Stimulated activated naive CD4-positive, alpha-beta T cell (primary cell): Measurements from ENCODE around the gene ATG3.
"Not testable (repeated sequence)": the region's sequence is repeated elsewhere in the genome, so short reads cannot be mapped to it uniquely, and the experiment has no call there.

Source experiments
- DNase-seq, 6 experiments: peaks; one replicate each; lab custom pipeline; 2025; lab: John Stamatoyannopoulos, UW

The ATG3 gene

GRCh38 chr3:112498914-112499711 lies 62.6 kb downstream of the ATG3 start, which contains the start of gene BTLA:
Gene BTLA (minus strand): TSS chr3:112499472. CDS start chr3:112499358, 114 bp downstream.
- DNase-seq = peak in 4 of 6 experiments; percentile 4 to 71 (median 48)

GRCh38 chr3:112497897-112498548 lies 63.7 kb downstream of the ATG3 start:
- DNase-seq = peak in 1 of 6 experiments; percentile 21

DNA sequence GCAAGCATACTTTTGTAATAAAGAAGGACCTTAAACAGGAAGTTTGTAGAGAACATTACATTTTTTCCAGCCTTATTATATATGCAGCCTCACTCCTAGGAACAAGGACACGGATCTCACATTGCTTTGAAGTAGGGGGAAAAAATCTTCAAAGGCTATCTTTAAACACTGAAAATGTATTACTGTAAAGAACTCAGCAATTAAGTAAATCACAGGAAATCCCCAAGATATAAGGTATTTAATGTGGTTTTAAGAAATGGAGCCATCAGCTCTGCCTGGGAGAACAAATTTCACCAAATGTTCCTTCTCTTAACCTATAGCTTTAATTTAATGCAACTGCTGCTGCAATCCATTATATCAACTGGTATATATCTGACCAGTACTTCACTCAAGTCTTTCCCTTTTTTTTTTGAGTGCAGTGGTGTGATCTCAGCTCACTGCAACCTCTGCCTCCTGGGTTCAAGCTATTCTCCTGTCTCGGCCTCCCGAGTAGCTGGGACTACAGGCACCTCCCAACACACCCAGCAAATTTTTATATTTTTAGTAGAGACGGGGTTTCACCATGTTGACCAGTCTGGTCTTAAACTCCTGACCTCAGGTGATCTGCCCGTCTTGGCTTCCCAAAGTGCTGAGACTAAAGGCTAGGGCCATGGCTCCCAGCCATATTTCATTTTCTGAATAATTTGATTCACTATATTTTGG lies 65.2 kb downstream of the ATG3 start:
- DNase-seq = peak in 2 of 6 experiments; percentile 15 to 29

DNA sequence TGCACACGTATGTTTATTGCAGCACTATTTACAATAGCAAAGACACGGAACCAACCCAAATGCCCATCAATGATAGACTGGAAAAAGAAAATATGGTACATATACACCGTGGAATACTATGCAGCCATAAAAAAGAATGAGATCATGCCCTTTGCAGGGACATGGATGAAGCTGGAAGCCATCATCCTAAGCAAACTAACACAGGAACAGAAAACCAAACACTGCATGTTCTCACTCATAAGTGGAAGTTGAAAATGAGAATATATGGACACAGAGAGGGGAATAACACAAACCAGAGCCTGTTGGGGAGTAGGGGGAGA lies 67.4 kb downstream of the ATG3 start:
- DNase-seq = not testable (repeated sequence)

- no peak for DNase-seq
These were observed 69.6 kb downstream of the ATG3 start for GRCh38 chr3:112492124-112492523.

- DNase-seq = no peak
These were observed 70.4 kb downstream of the ATG3 start for GRCh38 chr3:112491373-112491772.

DNA sequence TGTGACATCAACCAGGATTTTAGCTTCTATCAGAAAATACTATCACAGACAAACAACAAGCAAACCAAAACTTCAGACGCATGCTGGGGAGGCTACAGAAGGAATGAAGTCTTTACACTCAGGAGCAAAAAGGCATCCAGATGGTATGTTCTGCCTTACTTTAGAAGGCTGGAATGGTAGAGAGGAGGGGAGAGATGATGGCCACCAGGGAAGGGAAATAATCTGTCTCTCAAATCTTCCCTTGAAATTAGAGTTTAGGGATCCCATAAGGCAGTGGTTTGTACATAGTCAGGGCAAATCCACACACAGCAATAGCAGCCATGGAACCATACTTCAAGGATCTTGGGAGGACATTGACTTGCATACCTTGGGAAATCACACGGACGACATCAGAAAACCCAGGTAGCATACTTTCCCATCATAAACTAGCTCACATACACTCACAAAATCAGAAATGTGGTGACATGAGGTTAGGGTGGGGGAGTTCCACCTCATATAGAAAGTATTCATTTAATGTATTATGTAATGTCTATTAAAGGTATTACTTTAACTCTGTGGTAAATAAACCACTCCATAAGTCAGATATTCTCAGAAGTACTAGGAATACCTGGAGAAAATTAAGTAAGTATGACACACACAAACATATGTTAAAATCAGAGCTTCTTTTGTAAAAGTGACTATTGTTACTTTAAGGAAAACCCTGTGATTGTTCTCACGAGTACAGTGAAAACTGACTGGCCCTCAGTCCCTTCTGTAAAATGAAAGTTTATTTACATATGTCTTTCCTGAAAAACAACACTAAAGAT lies 71.9 kb downstream of the ATG3 start:
- DNase-seq = no peak

- DNase-seq = no peak
These were observed 74.8 kb downstream of the ATG3 start for GRCh38 chr3:112486811-112487505.

DNA sequence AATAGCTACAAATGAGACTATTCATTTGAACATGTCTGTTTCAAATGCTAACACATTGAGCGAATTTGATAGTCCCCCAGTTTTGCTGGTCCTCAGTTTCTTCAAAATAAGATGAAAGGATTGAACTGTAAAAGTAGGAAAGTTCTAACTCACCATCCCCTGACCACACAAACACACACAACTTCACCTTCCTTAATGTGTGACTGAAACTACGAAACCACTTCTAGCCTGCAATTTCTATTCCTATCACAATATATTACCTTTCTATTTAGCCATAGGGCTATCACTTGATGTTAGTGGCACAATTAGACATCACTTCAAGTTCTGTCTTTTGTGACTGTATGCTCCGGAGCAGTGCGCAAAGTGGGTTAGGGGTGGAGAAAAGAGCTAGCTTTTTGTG lies 77.4 kb downstream of the ATG3 start:
- DNase-seq = no peak

- no peak for DNase-seq
These were observed 79.1 kb downstream of the ATG3 start for GRCh38 chr3:112482675-112483074.
